WTC11 (cell line): ENCODE measurements around the gene GALNT9. TPM values are rescaled to one million over a fixed set of nuclear protein-coding genes. Genes with fewer than 3 reads are reported as not detected.

Source experiments
- ATAC-seq: fragments of 200-7000 bp; cut with Tn5 transposase; 2 replicates; pipeline ENCODE4 v1.10.0; 2021; ENCODE audit warnings: mild to moderate bottlenecking, moderate library complexity
- CTCF ChIA-PET: fragments of 300-600 bp; sonication (Branson Sonifier 250); formaldehyde crosslinking; loops from one replicate; lab custom pipeline; 2021; ENCODE audit warnings: antibody characterized with exemption; lab: Charles Lee
- POLR2A ChIA-PET: fragments of 350-600 bp; sonication (Branson Sonifier 250); formaldehyde crosslinking; loops from one replicate; lab custom pipeline; 2021; ENCODE audit warnings: antibody characterized with exemption; lab: Charles Lee
- DNase-seq: peaks from one replicate; pipeline ENCODE4 v3.0.0; 2021; ENCODE audit warnings: low spot score
- H3K27ac Mint-ChIP-seq: 2 replicates; pipeline ENCODE4 v1.8.0; 2021; ENCODE audit warnings: mixed read lengths
- H3K27me3 Mint-ChIP-seq: 2 replicates; pipeline ENCODE4 v1.8.0; 2021; ENCODE audit warnings: low read depth, mild to moderate bottlenecking, moderate library complexity, mixed read lengths
- H3K36me3 Mint-ChIP-seq: 2 replicates; pipeline ENCODE4 v1.8.0; 2021; ENCODE audit warnings: mixed read lengths
- H3K4me1 Mint-ChIP-seq: 2 replicates; pipeline ENCODE4 v1.8.0; 2022; ENCODE audit warnings: mixed read lengths
- H3K4me3 Mint-ChIP-seq: 2 replicates; pipeline ENCODE4 v1.8.0; 2021; ENCODE audit warnings: mild to moderate bottlenecking, moderate library complexity, mixed read lengths
- H3K9me3 Mint-ChIP-seq: 2 replicates; pipeline ENCODE4 v1.8.0; 2021; ENCODE audit warnings: mixed read lengths
- AR ChIP-seq: fragments of 250-450 bp; sonication (Bioruptor Pico); IDR thresholded peaks from 2 replicates; pipeline ENCODE4 v1.9.0; 2021; ENCODE audit warnings: mild to moderate bottlenecking
- ESRRA ChIP-seq: sonication (generic); formaldehyde crosslinking; IDR thresholded peaks from 2 replicates; pipeline ENCODE4 v1.8.1; 2022; ENCODE audit warnings: mild to moderate bottlenecking, missing genetic modification reagents, borderline replicate concordance
- GABPB1 ChIP-seq: sonication (generic); formaldehyde crosslinking; IDR thresholded peaks from 2 replicates; pipeline ENCODE4 v1.8.1; 2023; ENCODE audit warnings: mild to moderate bottlenecking, missing genetic modification reagents
- JUN ChIP-seq: sonication (generic); formaldehyde crosslinking; IDR thresholded peaks from 2 replicates; pipeline ENCODE4 v1.8.0; 2023; ENCODE audit warnings: mild to moderate bottlenecking, missing genetic modification reagents
- KAT7 ChIP-seq: sonication (generic); formaldehyde crosslinking; IDR thresholded peaks from 2 replicates; pipeline ENCODE4 v1.8.1; 2023; ENCODE audit warnings: missing genetic modification reagents, mild to moderate bottlenecking, borderline replicate concordance
- MAX ChIP-seq: sonication (generic); formaldehyde crosslinking; IDR thresholded peaks from 2 replicates; pipeline ENCODE4 v1.8.0; 2022; ENCODE audit warnings: mild to moderate bottlenecking, missing genetic modification reagents
- MXD4 ChIP-seq: fragments of 250-450 bp; sonication (Bioruptor Pico); IDR thresholded peaks from 2 replicates; pipeline ENCODE4 v1.8.0; 2021; ENCODE audit warnings: mild to moderate bottlenecking, moderate library complexity, borderline replicate concordance
- PRRX2 ChIP-seq: fragments of 250-450 bp; sonication (Bioruptor Pico); IDR thresholded peaks from 2 replicates; pipeline ENCODE4 v1.8.0; 2021; ENCODE audit warnings: mild to moderate bottlenecking
- RELA ChIP-seq: sonication (generic); formaldehyde crosslinking; IDR thresholded peaks from 2 replicates; pipeline ENCODE4 v1.8.1; 2022; ENCODE audit warnings: missing genetic modification reagents, mild to moderate bottlenecking, borderline replicate concordance
- RORB ChIP-seq: fragments of 250-450 bp; sonication (Bioruptor Pico); IDR thresholded peaks from 2 replicates; pipeline ENCODE4 v1.9.0; 2021; ENCODE audit warnings: mild to moderate bottlenecking
- SMAD3 ChIP-seq: sonication (generic); formaldehyde crosslinking; IDR thresholded peaks from 2 replicates; pipeline ENCODE4 v1.8.0; 2022; ENCODE audit warnings: missing genetic modification reagents, mild to moderate bottlenecking, borderline replicate concordance
- SMAD4 ChIP-seq: sonication (generic); formaldehyde crosslinking; IDR thresholded peaks from 2 replicates; pipeline ENCODE4 v1.8.0; 2022; ENCODE audit warnings: mild to moderate bottlenecking, missing genetic modification reagents
- USF2 ChIP-seq: sonication (generic); formaldehyde crosslinking; IDR thresholded peaks from 2 replicates; pipeline ENCODE4 v1.8.1; 2023; ENCODE audit warnings: mild to moderate bottlenecking, missing genetic modification reagents, moderate library complexity
- ZBTB21 ChIP-seq: sonication (generic); formaldehyde crosslinking; IDR thresholded peaks from 2 replicates; pipeline ENCODE4 v1.8.1; 2023; ENCODE audit warnings: mild to moderate bottlenecking, missing genetic modification reagents, borderline replicate concordance
- ZMAT4 ChIP-seq: fragments of 250-450 bp; sonication (Bioruptor Pico); IDR thresholded peaks from 2 replicates; pipeline ENCODE4 v1.9.0; 2021; ENCODE audit warnings: mild to moderate bottlenecking
- ZNF232 ChIP-seq: sonication (generic); formaldehyde crosslinking; IDR thresholded peaks from 2 replicates; pipeline ENCODE4 v1.8.0; 2022; ENCODE audit warnings: mild to moderate bottlenecking, missing genetic modification reagents
- ZNF263 ChIP-seq: sonication (generic); formaldehyde crosslinking; IDR thresholded peaks from 2 replicates; pipeline ENCODE4 v1.8.1; 2022; ENCODE audit warnings: low read depth, mild to moderate bottlenecking, moderate library complexity, missing genetic modification reagents
- ZNF425 ChIP-seq: fragments of 250-450 bp; sonication (Bioruptor Pico); conservative IDR thresholded peaks from 2 replicates; pipeline ENCODE4 v1.9.0; 2021; ENCODE audit warnings: mild to moderate bottlenecking
- ZNF532 ChIP-seq: fragments of 250-450 bp; sonication (Bioruptor Pico); IDR thresholded peaks from 2 replicates; pipeline ENCODE4 v1.9.0; 2021; ENCODE audit warnings: mild to moderate bottlenecking, borderline replicate concordance
- total RNA-seq: library from RNA; stranded (reverse); gene quantifications from 3 replicates; pipeline ENCODE4 v1.2.3, GENCODE V29; 2021

GALNT9 gene
- total RNA-seq, 1 experiment from 2014 or later, result 0.90 TPM

GRCh38 chr12:132289356-132290202, 39.8 kb downstream of the GALNT9 start:
- no peak for TF ChIP-seq MXD4 (CRISPR knock-in tag)
- no peak for TF ChIP-seq SMAD3 (CRISPR knock-in tag)
- TF ChIP-seq AR (CRISPR knock-in tag), result no peak
- no peak for TF ChIP-seq GABPB1 (CRISPR knock-in tag)
- TF ChIP-seq SMAD4 (CRISPR knock-in tag), result no peak
- TF ChIP-seq ZNF425, result no peak
- no peak for TF ChIP-seq USF2 (CRISPR knock-in tag)
- no peak for TF ChIP-seq RORB (CRISPR knock-in tag)
- no peak for TF ChIP-seq JUN (CRISPR knock-in tag)
- TF ChIP-seq KAT7 (CRISPR knock-in tag), result no peak
- TF ChIP-seq ESRRA (CRISPR knock-in tag), result no peak
- no peak for TF ChIP-seq ZNF232 (CRISPR knock-in tag)
- no peak for TF ChIP-seq ZNF532
- no peak for TF ChIP-seq ZBTB21 (CRISPR knock-in tag)
- no peak for TF ChIP-seq ZMAT4 (CRISPR knock-in tag)
- no peak for TF ChIP-seq ZNF263 (CRISPR knock-in tag)
- TF ChIP-seq MAX (CRISPR knock-in tag), result no peak
- no peak for TF ChIP-seq RELA
- no peak for TF ChIP-seq PRRX2 (CRISPR knock-in tag)
- peaks cover 4% of the 10 kb centered on the region for H3K36me3 Mint-ChIP-seq
- POLR2A ChIA-PET, result interaction anchor here (0.6 kb wide), 1 partner anchor 16 kb away, joined by 3 read pairs; no protein-coding TSS in a partner anchor
- H3K27me3 Mint-ChIP-seq, result peaks cover 68% of the 10 kb centered on the region
- H3K9me3 Mint-ChIP-seq, result peaks cover 5% of the 10 kb centered on the region
- DNase-seq, result peak; percentile 12
- no peak overlapping the region for H3K4me3 Mint-ChIP-seq
- CTCF ChIA-PET, result interaction anchor here (0.8 to 1.3 kb wide), 5 partner anchors 12 to 271 kb away, joined by 3 to 6 read pairs (median 3); no protein-coding TSS in a partner anchor
- ATAC-seq, result no peak
- no peak overlapping the region; the same call in 1 of the 2 replicates for H3K27ac Mint-ChIP-seq
- peaks cover 3% of the 10 kb centered on the region for H3K4me1 Mint-ChIP-seq
